K562 (cell line): ENCODE results near the gene CRHR2. TPM values are rescaled to one million over a fixed set of nuclear protein-coding genes. Genes with fewer than 3 reads are reported as not detected.

Experiments used
- ATAC-seq: fragments of 200-7000 bp; cut with Tn5 transposase; 3 replicates; pipeline ENCODE4 v1.9.1; 2020; ENCODE audit warnings: moderate library complexity
- BruUV-seq: library from RNA; stranded (reverse); fragments of 400-500 nt; replicated peaks from 2 replicates; lab custom pipeline; 2021; lab: Mats Ljungman, UMichigan
- CTCF ChIA-PET: fragments of 300-600 bp; formaldehyde crosslinking; extraction: SDS; loops from one replicate; lab custom pipeline; 2021; ENCODE audit warnings: low intra/inter-chr PET ratio; lab: Yijun Ruan, JAX
- POLR2A ChIA-PET: fragments of 300-600, 350-650 bp; sonication (Branson Sonifier 250); formaldehyde crosslinking; extraction: SDS; loops from one replicate; lab custom pipeline; 2021; ENCODE audit warnings: antibody characterized with exemption, inconsistent platforms; lab: Yijun Ruan, JAX
- DNase-seq, 4 experiments: peaks; one replicate each; pipeline versions ENCODE4 v3.0.0 to v3.0.0-alpha.2; 2011 to 2018; ENCODE audit warnings: low spot score in 3 of 4, mixed read lengths in 3 of 4; ENCODE audit errors: extremely low read depth in 1 of 4
- FAIRE-seq: peaks from 2 replicates; lab custom pipeline; 2011; peaks lifted over from hg19 to GRCh38; lab: Jason Lieb, UNC
- H2AFZ ChIP-seq: 2 replicates; pipeline ENCODE4 v1.6.0; 2011; ENCODE audit warnings: low read depth, low read length, control low read depth, inconsistent platforms
- H3K27ac ChIP-seq: fragments of 200-600 bp; 3 replicates; pipeline ENCODE4 v1.8.0; 2011; ENCODE audit warnings: low read depth, mild to moderate bottlenecking, control low read depth, inconsistent platforms, low read length, moderate library complexity, mixed read lengths; ENCODE audit errors: extremely low read depth
- H3K27me3 ChIP-seq, 2 experiments: fragments of 300-600 bp in 1 of 2; 2 replicates in 1 of 2; 3 replicates in 1 of 2; pipeline versions ENCODE4 v1.6.0 to v1.8.0; 2011; ENCODE audit warnings: inconsistent platforms in 2 of 2, low read length in 2 of 2, mild to moderate bottlenecking in 1 of 2, mixed read lengths in 1 of 2, moderate library complexity in 1 of 2; ENCODE audit not compliant: control insufficient read depth in 2 of 2, insufficient read depth in 2 of 2
- H3K36me3 ChIP-seq: fragments of 300-600 bp; 3 replicates; pipeline ENCODE4 v1.8.0; 2011; ENCODE audit warnings: mild to moderate bottlenecking, low read length, inconsistent platforms; ENCODE audit not compliant: control insufficient read depth, insufficient read depth
- H3K4me1 ChIP-seq, 2 experiments: fragments of 200-600 bp in 1 of 2; replicated peaks in 1 of 2; 2 replicates in 1 of 2; 3 replicates in 1 of 2; pipeline versions ENCODE4 v1.5.1 to v1.8.0; 2011; ENCODE audit warnings: inconsistent platforms in 2 of 2, low read length in 2 of 2, mild to moderate bottlenecking in 1 of 2, mixed read lengths in 1 of 2, moderate library complexity in 1 of 2; ENCODE audit not compliant: control insufficient read depth in 2 of 2, insufficient read depth in 2 of 2
- H3K4me2 ChIP-seq: 2 replicates; pipeline ENCODE4 v1.6.1; 2011; ENCODE audit warnings: low read length, control low read depth, inconsistent platforms, mixed read lengths; ENCODE audit not compliant: insufficient read depth
- H3K4me3 ChIP-seq: fragments of 200-600 bp; sonication (generic), shearing (Covaris generic); 2 replicates; pipeline ENCODE4 v1.5.1; 2016; ENCODE audit warnings: control low read depth, inconsistent platforms
- H3K79me2 ChIP-seq: fragments of 200-600 bp; 3 replicates; pipeline ENCODE4 v1.8.0; 2011; ENCODE audit warnings: low read length, inconsistent platforms; ENCODE audit not compliant: control insufficient read depth, insufficient read depth
- H3K9ac ChIP-seq, 2 experiments: 2 replicates each; pipeline versions ENCODE4 v1.6.0 to v1.6.1; 2011; ENCODE audit warnings: low read depth in 2 of 2, low read length in 2 of 2, control low read depth in 1 of 2, inconsistent platforms in 1 of 2, mild to moderate bottlenecking in 1 of 2, mixed read lengths in 1 of 2; ENCODE audit not compliant: insufficient read depth in 1 of 2
- H3K9me1 ChIP-seq: one replicate; pipeline ENCODE4 v1.6.0; 2011; ENCODE audit warnings: inconsistent platforms, mild to moderate bottlenecking, low read length, moderate library complexity; ENCODE audit not compliant: control insufficient read depth, insufficient read depth
- H3K9me3 ChIP-seq: replicated peaks from 2 replicates; pipeline ENCODE4 v1.5.1; 2011; ENCODE audit warnings: low read depth, low read length, inconsistent platforms; ENCODE audit not compliant: control insufficient read depth, insufficient read depth
- H4K20me1 ChIP-seq: replicated peaks from 2 replicates; pipeline ENCODE4 v1.6.1; 2011; ENCODE audit warnings: low read length, inconsistent platforms, mixed read lengths; ENCODE audit not compliant: control insufficient read depth, insufficient read depth
- NR2C1 ChIP-seq, 2 experiments: fragments of 450-650 bp; IDR thresholded peaks; 2 replicates each; pipeline ENCODE4 v1.6.1; 2017; ENCODE audit warnings: mild to moderate bottlenecking in 2 of 2, antibody characterized with exemption in 1 of 2, inconsistent platforms in 1 of 2, missing compliant biosample characterization in 1 of 2, missing genetic modification characterization in 1 of 2
- NR2C2 ChIP-seq, 2 experiments: fragments of 200-800 bp in 1 of 2; sonication (Bioruptor generic) in 1 of 2; sonication (generic) in 1 of 2; formaldehyde crosslinking in 1 of 2; IDR thresholded peaks; 2 replicates each; pipeline versions ENCODE4 v1.6.1 to v1.8.0; 2016 to 2022; ENCODE audit warnings: mild to moderate bottlenecking in 1 of 2, missing compliant biosample characterization in 1 of 2, missing genetic modification characterization in 1 of 2, missing genetic modification reagents in 1 of 2
- PHTF2 ChIP-seq: fragments of 250-450 bp; sonication (Bioruptor Pico); IDR thresholded peaks from 2 replicates; pipeline ENCODE4 v1.5.0; 2021; ENCODE audit warnings: mild to moderate bottlenecking
- YBX1 ChIP-seq: fragments of 450-650 bp; IDR thresholded peaks from 2 replicates; pipeline ENCODE4 v1.7.1; 2016; ENCODE audit warnings: mild to moderate bottlenecking
- WGBS: fragments of 100-300 bp; shearing (Covaris generic); methylation state at CpG from one replicate; pipeline ENCODE4 v1.1.6; 2016; ENCODE audit warnings: low coverage, mixed read lengths; ENCODE audit not compliant: insufficient coverage; ENCODE audit errors: missing lambda C conversion rate; 5-methylcytosine and 5-hydroxymethylcytosine counted together
- in situ Hi-C: fragments of 300-500 bp; cut with MboI; formaldehyde crosslinking; loops from 4 replicates; pipeline ENCODE4 v1.15.0; 2018; ENCODE audit warnings: inconsistent platforms, mixed read lengths
- intact Hi-C: fragments of 100-400 bp; cut with micrococcal nuclease; formaldehyde crosslinking; loops from 2 replicates; pipeline ENCODE4 v1.14.2; 2022
- polyA plus RNA-seq, 8 experiments: library from polyadenylated mRNA; depleted of rRNA in 4 of 8; stranded (reverse) in 5 of 8; unstranded in 3 of 8; fragments of >200 nt; fragmentation: Nextera tagmentation in 2 of 8; fragmentation: Illumina TruSeq in 1 of 8; extraction: Ambion mirVana in 2 of 8; extraction: Trizol in 1 of 8; gene quantifications; 2 replicates each; pipeline versions ENCODE4 v1.2.1 to v1.2.3, GENCODE V29; 2011 to 2014; ENCODE audit warnings: inconsistent platforms in 1 of 8, missing spikeins in 1 of 8
- total RNA-seq, 7 experiments: library from RNA; depleted of rRNA in 6 of 7; stranded (reverse); fragments of >200 nt in 6 of 7; fragmentation: Illumina TruSeq in 2 of 7; extraction: Trizol in 2 of 7; gene quantifications; 2 replicates each; pipeline versions ENCODE4 v1.2.1 to v1.2.3, GENCODE V29; 2011 to 2021; ENCODE audit warnings: low replicate concordance in 1 of 7

CRHR2 gene
- total and polyA plus RNA-seq, 9 of the 15 experiments (the other 6 are each of a cell fraction or from before 2014, with no cell fraction given), result not detected

DNA sequence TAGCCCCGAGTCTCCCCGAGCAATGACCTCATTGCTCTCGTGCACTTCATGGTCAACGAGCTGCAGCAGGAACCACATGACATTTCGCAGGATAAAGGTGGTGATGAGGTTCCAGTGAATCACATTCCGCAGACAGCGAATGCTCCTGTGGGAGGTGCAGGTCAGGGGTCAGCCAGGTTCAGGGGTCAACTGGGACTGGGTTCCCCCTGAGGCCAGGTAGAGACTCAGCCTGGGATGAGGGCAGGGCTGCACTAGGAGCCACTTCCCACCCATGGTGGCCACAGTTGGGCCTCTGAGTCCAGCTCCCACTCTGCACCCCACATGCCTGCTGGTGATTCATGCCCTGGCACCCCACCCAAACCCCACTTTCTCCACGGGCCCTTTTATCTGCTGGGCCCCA is 17.2 kb downstream of the CRHR2 start:
- BruUV-seq, result no TSS peak
- CTCF ChIA-PET, result interaction anchor here (0.6 kb wide), 1 partner anchor 311 kb away, joined by 3 read pairs; no protein-coding TSS in a partner anchor
- Histone ChIP-seq H3K27me3 (peaks cover 3 to 56% of the 10 kb centered on the region in 2 experiments; a peak in 3 of 5 replicates), H3K79me2 (no peaks in the 10 kb centered on the region), H3K4me2 (no peak overlapping the region), H3K9me3 (no peaks in the 10 kb centered on the region)
- intact Hi-C loops (no loop called here), in situ Hi-C loops (no loop called here)
- no peak for FAIRE-seq
- WGBS, result 0% methylated on average over 7 of the region's 8 CpGs
- no peak for ATAC-seq
- TF ChIP-seq PHTF2 (CRISPR knock-in tag), result no peak
- TF ChIP-seq NR2C2 (CRISPR knock-in tag; IDR thresholded peaks at IDR 0.05), result no peak
- peak; percentile 47 for TF ChIP-seq NR2C2 (tag; IDR thresholded peaks at IDR 0.05)
- TF ChIP-seq NR2C1 (IDR thresholded peaks at IDR 0.05), result peak; percentile 69
- peak; percentile 52; the same call in 1 of the 2 replicates for TF ChIP-seq NR2C1 (tag; IDR thresholded peaks at IDR 0.05)
- no peak for TF ChIP-seq YBX1
- TF ChIP-seq, all 486 proteins: peak for 2
- no peak overlapping the region for H3K27ac ChIP-seq
- H3K9me1 ChIP-seq, result peaks cover 4% of the 10 kb centered on the region
- H3K9ac ChIP-seq, result no peak overlapping the region
- H3K36me3 ChIP-seq, result no peaks in the 10 kb centered on the region
- H3K4me3 ChIP-seq, result no peak overlapping the region
- no peaks in the 10 kb centered on the region for H3K4me1 ChIP-seq
- H4K20me1 ChIP-seq, result peaks cover 7% of the 10 kb centered on the region; the same call in 1 of the 2 replicates
- POLR2A ChIA-PET, result interaction anchor here (0.6 to 1.4 kb wide), 7 partner anchors 11 to 712 kb away, joined by 3 to 4 read pairs (median 3); no protein-coding TSS in a partner anchor
- H2AFZ ChIP-seq, result no peak overlapping the region
- no peak for DNase-seq
